ENCODE data around the gene RGS19. TPM values are rescaled to one million over a fixed set of nuclear protein-coding genes. Genes with fewer than 3 reads are reported as not detected.

Gene RGS19
- total RNA-seq, 4 donors from 2014 or later, result 3.4 to 16.0 (median 10.5) TPM

DNA sequence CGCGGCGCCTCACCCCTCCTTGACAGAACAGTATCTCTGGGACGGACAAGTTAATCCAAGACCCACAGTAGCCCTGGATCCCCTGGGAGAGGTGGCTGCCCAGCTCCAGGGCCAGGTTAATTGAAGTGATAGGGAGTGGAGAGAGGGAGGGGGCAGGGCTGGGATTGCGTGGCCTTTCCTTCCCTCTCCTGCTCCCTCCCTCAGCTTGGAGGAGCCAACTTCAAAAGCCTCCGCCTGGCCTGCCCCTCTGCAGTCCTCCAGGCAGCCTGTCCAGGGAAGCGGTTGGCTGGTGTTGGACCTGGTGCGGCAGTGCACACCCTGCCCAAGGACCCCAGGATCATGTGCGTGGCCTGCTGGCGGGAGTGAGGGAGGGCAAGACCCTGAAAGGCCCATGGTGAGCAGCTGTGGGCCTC, 43.4 kb downstream of the RGS19 start, which contains the start of gene C20orf204:
Gene C20orf204 (plus strand): TSS at position 250 of the 413 bp plus-strand sequence. CDS start 142 bp downstream, at position 392.
- TF ChIP-seq, protein P1, sequence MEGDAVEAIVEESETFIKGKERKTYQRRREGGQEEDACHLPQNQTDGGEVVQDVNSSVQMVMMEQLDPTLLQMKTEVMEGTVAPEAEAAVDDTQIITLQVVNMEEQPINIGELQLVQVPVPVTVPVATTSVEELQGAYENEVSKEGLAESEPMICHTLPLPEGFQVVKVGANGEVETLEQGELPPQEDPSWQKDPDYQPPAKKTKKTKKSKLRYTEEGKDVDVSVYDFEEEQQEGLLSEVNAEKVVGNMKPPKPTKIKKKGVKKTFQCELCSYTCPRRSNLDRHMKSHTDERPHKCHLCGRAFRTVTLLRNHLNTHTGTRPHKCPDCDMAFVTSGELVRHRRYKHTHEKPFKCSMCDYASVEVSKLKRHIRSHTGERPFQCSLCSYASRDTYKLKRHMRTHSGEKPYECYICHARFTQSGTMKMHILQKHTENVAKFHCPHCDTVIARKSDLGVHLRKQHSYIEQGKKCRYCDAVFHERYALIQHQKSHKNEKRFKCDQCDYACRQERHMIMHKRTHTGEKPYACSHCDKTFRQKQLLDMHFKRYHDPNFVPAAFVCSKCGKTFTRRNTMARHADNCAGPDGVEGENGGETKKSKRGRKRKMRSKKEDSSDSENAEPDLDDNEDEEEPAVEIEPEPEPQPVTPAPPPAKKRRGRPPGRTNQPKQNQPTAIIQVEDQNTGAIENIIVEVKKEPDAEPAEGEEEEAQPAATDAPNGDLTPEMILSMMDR (IDR thresholded peaks at IDR 0.05), result no peak
- TF ChIP-seq POLR2A (IDR thresholded peaks at IDR 0.05) (no peak), EP300 (IDR thresholded peaks at IDR 0.05) (no peak), POLR2AphosphoS5 (IDR thresholded peaks at IDR 0.05) (no peak)
- no peak within 1 kb of the TSS for H3K4me3 ChIP-seq
- H3K9me3 ChIP-seq, result no peaks in the 10 kb centered on the region
- no peak within 1 kb of the TSS for H3K27ac ChIP-seq
- H3K27me3 ChIP-seq, result peaks cover 56% of the 10 kb centered on the region
- ATAC-seq, result no peak
- 100% methylated on average over 1 of the region's 10 CpGs; no CpG with 5 or more reads in 1 of the 2 donors for WGBS, 2 donors (ENCODE audit: low coverage in 1 of 2)
- peaks cover 0 to 51% of the 10 kb centered on the region in 2 donors for H3K36me3 ChIP-seq
- H3K4me1 ChIP-seq, result peaks cover 0 to 37% (median 15%) of the 10 kb centered on the region in 3 donors

DNA sequence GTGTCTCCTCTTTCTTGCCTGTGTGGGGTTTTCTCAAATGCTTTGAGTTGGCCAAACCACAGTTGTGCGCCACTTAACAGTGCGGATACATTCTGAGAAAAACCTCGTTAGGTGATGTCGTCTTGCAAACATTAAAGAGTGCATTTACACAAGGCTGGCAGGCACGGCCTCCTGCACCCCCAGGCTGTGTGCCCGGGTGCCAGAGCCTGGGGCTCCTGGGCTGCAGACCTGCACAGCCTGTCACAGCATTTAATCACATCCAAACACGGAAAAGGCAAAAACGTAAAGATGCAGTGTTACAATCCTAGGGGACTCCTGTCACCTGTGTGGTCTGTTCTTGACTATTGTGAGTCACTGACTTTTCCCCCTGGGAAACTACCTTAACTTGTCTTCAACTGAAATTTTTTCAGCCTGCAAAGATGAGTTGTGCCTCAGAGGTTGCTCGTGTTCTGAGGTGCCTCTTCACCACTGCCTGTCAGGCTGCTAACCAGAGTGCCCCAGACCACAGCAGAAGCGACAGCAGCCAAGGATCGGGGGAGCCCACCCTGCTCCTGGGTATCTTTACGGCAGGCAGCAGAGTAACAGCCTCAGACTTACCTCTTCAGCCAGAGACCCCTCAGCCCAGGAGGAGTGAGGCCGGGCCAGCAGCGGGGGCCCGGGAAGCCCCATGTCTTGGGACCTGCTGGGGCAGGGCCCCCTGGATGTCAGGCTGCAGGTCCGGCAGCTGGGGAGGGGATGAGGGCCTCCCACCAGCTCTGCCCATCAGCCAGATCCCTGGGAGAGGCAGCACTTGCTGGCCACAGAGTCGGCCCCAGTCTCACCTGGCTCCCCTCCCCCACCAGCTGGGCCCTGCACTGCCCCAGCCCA, 44.0 kb downstream of the RGS19 start:
- WGBS, 2 donors (ENCODE audit: low coverage in 1 of 2), result 62 to 73% methylated on average over 2 to 6 of the region's 17 CpGs
- TF ChIP-seq POLR2A (IDR thresholded peaks at IDR 0.05) (no peak), POLR2AphosphoS5 (IDR thresholded peaks at IDR 0.05) (no peak), EP300 (IDR thresholded peaks at IDR 0.05) (no peak)
- TF ChIP-seq, protein P1 (IDR thresholded peaks at IDR 0.05), result no peak
- no peak for ATAC-seq
- H3K4me1 ChIP-seq, result peaks cover 0 to 31% (median 15%) of the 10 kb centered on the region in 3 donors
- no peaks in the 10 kb centered on the region for H3K9me3 ChIP-seq
- no peak overlapping the region for H3K27ac ChIP-seq
- H3K36me3 ChIP-seq, result peaks cover 0 to 57% of the 10 kb centered on the region in 2 donors
- H3K4me3 ChIP-seq, result no peak overlapping the region
- H3K27me3 ChIP-seq, result peaks cover 50% of the 10 kb centered on the region

DNA sequence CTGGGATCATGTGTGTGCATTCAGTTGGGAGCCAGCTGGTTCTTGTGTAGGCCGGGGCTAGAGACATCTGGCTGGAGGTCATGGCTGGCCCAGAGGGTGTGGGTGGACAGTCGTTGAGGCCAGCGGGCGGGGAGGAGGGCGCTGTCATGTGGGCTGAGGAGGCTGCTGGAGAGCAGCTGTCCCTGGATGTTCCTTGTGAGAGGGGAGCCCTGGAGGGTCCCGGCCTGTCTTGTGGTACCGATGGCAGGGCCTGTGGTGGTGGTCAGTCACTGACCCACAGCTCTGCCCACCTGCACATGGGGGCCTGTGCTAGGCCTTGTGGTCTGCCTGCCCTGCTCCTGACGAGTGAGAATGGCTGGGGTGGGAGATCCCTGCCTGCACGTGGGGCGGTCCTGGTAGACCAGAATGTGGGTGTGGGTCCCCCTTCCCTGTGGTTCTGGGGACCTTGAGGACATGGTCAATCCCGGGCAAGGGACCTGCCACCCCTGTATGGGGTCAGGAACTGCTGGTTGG, 45.3 kb downstream of the RGS19 start:
- ATAC-seq, result peak; percentile 47
- Histone ChIP-seq H3K4me1 (peaks cover 0 to 18% (median 11%) of the 10 kb centered on the region in 3 donors), H3K9me3 (no peaks in the 10 kb centered on the region), H3K27ac (no peak overlapping the region), H3K4me3 (no peak overlapping the region), H3K36me3 (peaks cover 0 to 70% of the 10 kb centered on the region in 2 donors), H3K27me3 (peaks cover 37% of the 10 kb centered on the region)
- TF ChIP-seq EP300 (IDR thresholded peaks at IDR 0.05) (no peak), POLR2AphosphoS5 (IDR thresholded peaks at IDR 0.05) (no peak), POLR2A (IDR thresholded peaks at IDR 0.05) (no peak)
- TF ChIP-seq, protein P1 (IDR thresholded peaks at IDR 0.05), result no peak
- no CpG with 5 or more reads among the region's 11 CpGs for WGBS, 2 donors (ENCODE audit: low coverage in 1 of 2)

DNA sequence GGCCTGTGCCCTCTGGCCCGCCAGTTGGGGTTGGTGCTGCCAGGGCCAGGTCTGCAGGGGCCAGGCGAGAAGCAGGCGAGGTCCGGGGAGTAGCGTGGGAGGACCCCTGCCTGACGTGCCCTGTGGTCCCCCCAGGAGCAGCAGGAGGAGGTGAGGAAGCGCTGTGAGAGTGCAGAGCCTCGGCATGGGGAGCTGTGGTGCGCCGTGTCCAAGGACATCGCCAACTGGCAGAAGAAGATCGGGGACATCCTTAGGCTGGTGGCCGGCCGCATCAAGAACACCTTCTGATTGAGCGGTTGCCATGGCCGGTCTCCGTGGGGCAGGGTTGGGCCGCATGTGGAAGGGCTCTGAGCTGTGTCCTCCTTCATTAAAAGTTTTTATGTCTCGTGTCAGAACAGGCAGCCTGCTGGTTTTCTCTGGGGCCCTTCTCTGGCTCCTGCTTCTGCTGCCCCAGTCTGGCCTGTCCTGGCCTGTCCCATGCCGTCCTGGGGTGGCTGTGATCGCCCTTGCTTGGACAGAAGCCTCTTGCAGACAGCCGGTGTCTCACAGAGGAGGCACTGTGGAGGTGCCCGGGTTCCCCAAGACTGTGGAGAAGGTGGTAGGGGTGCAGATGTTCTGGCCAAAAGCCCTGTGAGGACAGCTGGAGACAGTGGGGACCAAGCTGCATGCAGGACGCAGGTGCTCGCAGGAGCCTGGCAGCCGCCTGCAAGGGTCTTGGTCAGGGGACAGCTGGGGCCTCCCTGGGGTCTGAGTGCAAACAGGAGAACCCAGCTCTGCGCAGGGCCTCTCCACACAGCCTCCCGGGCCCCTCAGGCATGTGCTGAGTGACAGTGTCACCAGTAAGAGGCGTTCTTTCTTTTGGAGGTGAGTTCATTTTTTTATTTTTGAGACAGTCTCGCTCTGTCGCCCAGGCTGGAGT, 46.4 kb downstream of the RGS19 start:
- no peak for TF ChIP-seq POLR2AphosphoS5 (IDR thresholded peaks at IDR 0.05)
- no peak for TF ChIP-seq EP300 (IDR thresholded peaks at IDR 0.05)
- TF ChIP-seq POLR2A (IDR thresholded peaks at IDR 0.05), result no peak
- TF ChIP-seq, protein P1 (IDR thresholded peaks at IDR 0.05), result no peak
- no peak overlapping the region for H3K4me3 ChIP-seq
- ATAC-seq, result no peak
- H3K27me3 ChIP-seq, result peaks cover 27% of the 10 kb centered on the region
- H3K36me3 ChIP-seq, result peaks cover 0 to 81% of the 10 kb centered on the region in 2 donors
- H3K4me1 ChIP-seq, result peaks cover 0 to 8% (median under 1%) of the 10 kb centered on the region in 3 donors
- H3K27ac ChIP-seq, result no peak overlapping the region
- WGBS, 2 donors (ENCODE audit: low coverage in 1 of 2), result 80 to 100% methylated on average over 2 of the region's 31 CpGs
- no peaks in the 10 kb centered on the region for H3K9me3 ChIP-seq

Measured in gastroesophageal sphincter (tissue), 4 donors.